Esophagus muscularis mucosa (tissue), 4 donors: ENCODE data around the gene INHBB. TPM values are rescaled to one million over a fixed set of nuclear protein-coding genes. Genes with fewer than 3 reads are reported as not detected.

Experiments used
- DNase-seq: peaks from one replicate; pipeline ENCODE4 v3.0.0-alpha.2; 2017; ENCODE audit errors: extremely low spot score
- H3K27ac ChIP-seq, 4 donors: fragments of 200-600 bp; sonication (generic); replicated peaks in 1 of 4; 1 replicate in 3 of 4; 2 replicates in 1 of 4; pipeline ENCODE4 v1.5.1; 2016 to 2019; ENCODE audit warnings: mild to moderate bottlenecking in 1 of 4
- H3K27me3 ChIP-seq, 4 donors: fragments of 200-600 bp; sonication (generic); one replicate each; pipeline versions ENCODE4 v1.5.1 to v1.6.0; 2016 to 2019
- H3K36me3 ChIP-seq, 4 donors: fragments of 200-600 bp; sonication (generic); one replicate each; pipeline ENCODE4 v1.5.1; 2016 to 2019
- H3K4me1 ChIP-seq, 4 donors: fragments of 200-600 bp; sonication (generic); one replicate each; pipeline ENCODE4 v1.5.1; 2016 to 2019
- H3K4me3 ChIP-seq, 4 donors: fragments of 200-600 bp; sonication (generic); 1 replicate in 2 of 4; 2 replicates in 2 of 4; pipeline ENCODE4 v1.5.1; 2016 to 2019; ENCODE audit warnings: mild to moderate bottlenecking in 4 of 4, moderate library complexity in 1 of 4
- H3K9me3 ChIP-seq, 4 donors: fragments of 200-600 bp; sonication (generic); 1 replicate in 3 of 4; 2 replicates in 1 of 4; pipeline ENCODE4 v1.5.1; 2016 to 2019
- CTCF ChIP-seq, 3 experiments: fragments of 200-600 bp in 2 of 3; fragments of 450-650 bp in 1 of 3; sonication (generic) in 2 of 3; IDR thresholded peaks; one replicate each; pipeline ENCODE4 v1.5.1; 2017 to 2019; ENCODE audit warnings: antibody characterized with exemption in 3 of 3, mild to moderate bottlenecking in 2 of 3, moderate library complexity in 1 of 3
- EP300 ChIP-seq: sonication (generic); formaldehyde crosslinking; IDR thresholded peaks from one replicate; pipeline ENCODE4 v1.6.1; 2017; ENCODE audit warnings: antibody characterized with exemption
- POLR2A ChIP-seq: fragments of 450-650 bp; IDR thresholded peaks from one replicate; pipeline ENCODE4 v1.6.1; 2017; ENCODE audit warnings: antibody characterized with exemption, moderate library complexity, mild to moderate bottlenecking, low read depth
- POLR2AphosphoS5 ChIP-seq, 2 donors: sonication (generic); formaldehyde crosslinking; IDR thresholded peaks; one replicate each; pipeline ENCODE4 v1.6.1; 2017; ENCODE audit warnings: antibody characterized with exemption in 2 of 2
- WGBS: methylation state at CpG from one replicate; pipeline ENCODE4 v1.1.5; 2018; 5-methylcytosine and 5-hydroxymethylcytosine counted together
- intact Hi-C: fragments of 100-400 bp; cut with DNase I; formaldehyde crosslinking; loops from one replicate; pipeline ENCODE4 v1.15.1; 2023
- total RNA-seq, 4 donors: library from RNA; depleted of rRNA; stranded (reverse); fragments of >200 nt; gene quantifications; one replicate each; pipeline versions ENCODE4 v1.1.0 to v1.2.1, GENCODE V29; 2016

The INHBB gene
- total RNA-seq, 4 donors from 2014 or later = 1.2 to 13.9 (median 7.2) TPM

GRCh38 chr2:120367649-120368048, 21.7 kb downstream of the INHBB start:
- no peaks in the 10 kb centered on the region for H3K27me3 ChIP-seq
- no peak overlapping the region for H3K4me3 ChIP-seq
- no peak for DNase-seq
- 59% methylated on average over 3 of the region's 5 CpGs for WGBS
- H3K36me3 ChIP-seq = no peaks in the 10 kb centered on the region
- no peaks in the 10 kb centered on the region for H3K4me1 ChIP-seq
- intact Hi-C loops = no loop called here
- no peak for TF ChIP-seq EP300
- no peak for TF ChIP-seq POLR2A
- no peak for TF ChIP-seq CTCF (IDR thresholded peaks at IDR 0.05)
- TF ChIP-seq POLR2AphosphoS5 (IDR thresholded peaks at IDR 0.05) = no peak
- no peaks in the 10 kb centered on the region for H3K9me3 ChIP-seq
- H3K27ac ChIP-seq = no peak overlapping the region

- Histone ChIP-seq H3K27ac (no peak overlapping the region), H3K36me3 (no peaks in the 10 kb centered on the region), H3K4me3 (no peak overlapping the region), H3K27me3 (no peaks in the 10 kb centered on the region), H3K4me1 (no peaks in the 10 kb centered on the region), H3K9me3 (no peaks in the 10 kb centered on the region)
- WGBS = 70% methylated on average over 2 of the region's 3 CpGs
- TF ChIP-seq EP300 (no peak), CTCF (IDR thresholded peaks at IDR 0.05) (no peak), POLR2AphosphoS5 (IDR thresholded peaks at IDR 0.05) (no peak), POLR2A (no peak)
- intact Hi-C loops = no loop called here
- DNase-seq = no peak
These were observed 22.1 kb downstream of the INHBB start for GRCh38 chr2:120368086-120368485.

GRCh38 chr2:120369250-120369649, 23.3 kb downstream of the INHBB start:
- TF ChIP-seq POLR2AphosphoS5 (IDR thresholded peaks at IDR 0.05) = no peak
- TF ChIP-seq CTCF (IDR thresholded peaks at IDR 0.05) = no peak
- TF ChIP-seq POLR2A = no peak
- TF ChIP-seq EP300 = no peak
- H3K4me1 ChIP-seq = no peaks in the 10 kb centered on the region
- H3K36me3 ChIP-seq = no peaks in the 10 kb centered on the region
- intact Hi-C loops = no loop called here
- H3K9me3 ChIP-seq = no peaks in the 10 kb centered on the region
- H3K27ac ChIP-seq = no peak overlapping the region
- 85% methylated on average over 4 of the region's 4 CpGs for WGBS
- H3K27me3 ChIP-seq = peaks cover 0 to 4% (median 0%) of the 10 kb centered on the region in 4 donors
- H3K4me3 ChIP-seq = no peak overlapping the region
- no peak for DNase-seq

GRCh38 chr2:120371969-120372625, 26.2 kb downstream of the INHBB start:
- no peaks in the 10 kb centered on the region for H3K9me3 ChIP-seq
- WGBS = 71% methylated on average over 13 of the region's 16 CpGs
- H3K4me1 ChIP-seq = no peaks in the 10 kb centered on the region
- DNase-seq = no peak
- peaks cover 0 to 31% (median 0%) of the 10 kb centered on the region in 4 donors for H3K27me3 ChIP-seq
- intact Hi-C loops = no loop called here
- TF ChIP-seq POLR2AphosphoS5 (IDR thresholded peaks at IDR 0.05) (no peak), EP300 (no peak), CTCF (IDR thresholded peaks at IDR 0.05) (no peak), POLR2A (no peak)
- no peaks in the 10 kb centered on the region for H3K36me3 ChIP-seq
- no peak overlapping the region for H3K4me3 ChIP-seq
- no peak overlapping the region for H3K27ac ChIP-seq

GRCh38 chr2:120372816-120373215, 26.9 kb downstream of the INHBB start:
- 93% methylated on average over 4 of the region's 4 CpGs for WGBS
- intact Hi-C loops = no loop called here
- peaks cover 0 to 38% (median 0%) of the 10 kb centered on the region in 4 donors for H3K27me3 ChIP-seq
- H3K27ac ChIP-seq = no peak overlapping the region
- no peaks in the 10 kb centered on the region for H3K36me3 ChIP-seq
- no peaks in the 10 kb centered on the region for H3K9me3 ChIP-seq
- DNase-seq = no peak
- TF ChIP-seq CTCF (IDR thresholded peaks at IDR 0.05) (no peak), POLR2AphosphoS5 (IDR thresholded peaks at IDR 0.05) (no peak), EP300 (no peak), POLR2A (no peak)
- no peak overlapping the region for H3K4me3 ChIP-seq
- no peaks in the 10 kb centered on the region for H3K4me1 ChIP-seq
